GM12865 (cell line): ENCODE results near the gene JPT2.

ENCODE experiments used
- DNase-seq: peaks from one replicate; pipeline ENCODE4 v3.0.0; 2010; ENCODE audit warnings: low read depth
- H3K4me3 ChIP-seq: 2 replicates; pipeline ENCODE4 v1.5.1; 2011; ENCODE audit warnings: mild to moderate bottlenecking, low read depth, low read length, control low read depth
- CTCF ChIP-seq: IDR thresholded peaks from 2 replicates; pipeline ENCODE4 v1.5.1; 2011; ENCODE audit warnings: low read length, control low read depth, low read depth, inconsistent platforms; ENCODE audit not compliant: insufficient read depth; ENCODE audit errors: missing control alignments

Gene JPT2

GRCh38 chr16:1674306-1674705 is 3.8 kb upstream of the JPT2 start:
- DNase-seq: no peak
- H3K4me3 ChIP-seq: no peak overlapping the region
- no peak for TF ChIP-seq CTCF

GRCh38 chr16:1674751-1675664 is 3.1 kb upstream of the JPT2 start:
- no peak for DNase-seq
- no peak overlapping the region for H3K4me3 ChIP-seq
- no peak for TF ChIP-seq CTCF

- no peak overlapping the region for H3K4me3 ChIP-seq
- no peak for DNase-seq
- no peak for TF ChIP-seq CTCF
Observed at GRCh38 chr16:1676661-1677060, 1.4 kb upstream of the JPT2 start.

- no peak for DNase-seq
- TF ChIP-seq CTCF: no peak
- H3K4me3 ChIP-seq: peak overlapping the region; percentile 37; the same call in 1 of the 2 replicates
Observed at GRCh38 chr16:1677339-1677738, 740 bp upstream of the JPT2 start.

DNA sequence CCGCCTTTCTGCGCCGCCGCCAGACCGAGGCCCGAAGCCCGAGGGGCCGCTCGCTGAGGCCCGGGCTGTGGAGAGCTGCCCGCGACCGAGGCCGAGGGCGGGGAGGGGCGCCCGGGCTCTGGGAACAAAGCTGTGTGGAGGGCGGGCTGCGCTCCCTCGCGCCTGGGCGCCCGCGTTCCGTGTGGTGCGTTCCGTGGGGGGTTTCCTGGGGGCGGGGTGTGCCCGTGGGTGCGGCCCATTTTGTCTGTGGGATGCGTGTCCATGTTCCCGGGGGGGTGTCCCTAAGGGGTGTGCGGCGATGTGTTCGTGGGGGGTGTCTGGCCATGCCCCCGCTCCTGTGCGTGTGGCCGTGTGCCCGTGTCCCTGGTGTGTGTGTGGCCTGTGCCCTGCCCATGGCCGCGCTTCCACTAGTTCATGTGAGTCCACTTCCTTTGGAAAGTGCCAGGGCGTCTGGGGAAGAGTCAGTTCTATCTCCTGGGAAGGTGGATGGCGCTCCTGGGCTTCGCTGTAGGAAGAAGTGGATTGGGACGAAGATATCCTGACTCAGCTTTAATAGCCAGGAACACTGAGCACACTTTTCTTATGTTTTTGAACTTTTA is 520 bp downstream of the JPT2 start:
- TF ChIP-seq CTCF: no peak
- peak; percentile 48 for DNase-seq
- H3K4me3 ChIP-seq: peak overlapping the region; percentile 64

DNA sequence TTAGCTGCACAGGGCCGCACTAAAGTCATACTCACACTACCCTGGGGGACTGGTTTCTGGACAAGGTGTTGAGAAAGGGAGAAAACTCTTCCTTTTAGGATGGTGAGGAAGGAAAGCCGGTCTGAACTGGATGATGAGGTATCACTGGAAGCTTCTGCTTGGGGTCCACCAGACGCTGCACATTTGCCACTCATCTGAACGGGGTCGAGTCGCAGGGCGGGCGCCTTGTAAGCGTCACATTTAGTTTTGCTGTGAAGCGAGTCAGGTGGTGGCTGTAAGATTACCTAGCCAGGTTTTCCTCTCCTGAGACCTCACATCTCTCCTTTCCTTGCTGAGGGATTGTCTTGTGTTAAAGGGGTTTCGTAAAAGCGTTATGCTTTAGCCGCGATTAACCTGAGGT is 2.3 kb downstream of the JPT2 start:
- no peak for DNase-seq
- H3K4me3 ChIP-seq: no peak overlapping the region

More for the DNA sequence above, 2.3 kb downstream of the JPT2 start:
- no peak for TF ChIP-seq CTCF
